Breast epithelium (tissue), 3 donors: ENCODE measurements around the gene KIF6.

Experiments
- POLR2A ChIP-seq: fragments of 450-650 bp; IDR thresholded peaks from one replicate; pipeline ENCODE4 v1.6.1; 2016; ENCODE audit warnings: antibody characterized with exemption, mild to moderate bottlenecking, moderate library complexity
- TF ChIP-seq, protein P1 (sequence below), 3 donors: fragments of 450-650 bp; IDR thresholded peaks; one replicate each; pipeline ENCODE4 v1.5.1; 2016 to 2017; ENCODE audit warnings: antibody characterized with exemption in 3 of 3, mild to moderate bottlenecking in 3 of 3, moderate library complexity in 3 of 3

- TF ChIP-seq, protein P1, sequence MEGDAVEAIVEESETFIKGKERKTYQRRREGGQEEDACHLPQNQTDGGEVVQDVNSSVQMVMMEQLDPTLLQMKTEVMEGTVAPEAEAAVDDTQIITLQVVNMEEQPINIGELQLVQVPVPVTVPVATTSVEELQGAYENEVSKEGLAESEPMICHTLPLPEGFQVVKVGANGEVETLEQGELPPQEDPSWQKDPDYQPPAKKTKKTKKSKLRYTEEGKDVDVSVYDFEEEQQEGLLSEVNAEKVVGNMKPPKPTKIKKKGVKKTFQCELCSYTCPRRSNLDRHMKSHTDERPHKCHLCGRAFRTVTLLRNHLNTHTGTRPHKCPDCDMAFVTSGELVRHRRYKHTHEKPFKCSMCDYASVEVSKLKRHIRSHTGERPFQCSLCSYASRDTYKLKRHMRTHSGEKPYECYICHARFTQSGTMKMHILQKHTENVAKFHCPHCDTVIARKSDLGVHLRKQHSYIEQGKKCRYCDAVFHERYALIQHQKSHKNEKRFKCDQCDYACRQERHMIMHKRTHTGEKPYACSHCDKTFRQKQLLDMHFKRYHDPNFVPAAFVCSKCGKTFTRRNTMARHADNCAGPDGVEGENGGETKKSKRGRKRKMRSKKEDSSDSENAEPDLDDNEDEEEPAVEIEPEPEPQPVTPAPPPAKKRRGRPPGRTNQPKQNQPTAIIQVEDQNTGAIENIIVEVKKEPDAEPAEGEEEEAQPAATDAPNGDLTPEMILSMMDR (IDR thresholded peaks at IDR 0.05), result no peak
- TF ChIP-seq POLR2A, result no peak
These were observed 323.8 kb downstream of the KIF6 start for GRCh38 chr6:39401376-39401775.
